HCT116 (cell line): ENCODE measurements around the gene ZNF496. TPM values are rescaled to one million over a fixed set of nuclear protein-coding genes. Genes with fewer than 3 reads are reported as not detected.

Experiments
- ATAC-seq: fragments of 200-7000 bp; cut with Tn5 transposase; 2 replicates; pipeline ENCODE4 v1.9.1; 2020; ENCODE audit warnings: mild to moderate bottlenecking, moderate library complexity
- BruUV-seq: library from RNA; stranded (reverse); fragments of 400-500 nt; replicated peaks from 2 replicates; lab custom pipeline; 2021; lab: Mats Ljungman, UMichigan
- CTCF ChIA-PET: fragments of 300-600 bp; sonication (Branson Sonifier 250); formaldehyde crosslinking; loops from one replicate; lab custom pipeline; 2021; ENCODE audit warnings: antibody characterized with exemption; lab: Charles Lee
- POLR2A ChIA-PET: fragments of 300-600, 350-600 bp; sonication (Branson Sonifier 250); formaldehyde crosslinking; loops from one replicate; lab custom pipeline; 2021; ENCODE audit warnings: antibody characterized with exemption; lab: Charles Lee
- RAD21 ChIA-PET, 2 experiments: fragments of 300-600 bp; sonication (Branson Sonifier 250); formaldehyde crosslinking; loops; one replicate each; lab custom pipeline; 2023; ENCODE audit warnings: low total read pairs in 2 of 2; ENCODE audit not compliant: uncharacterized antibody in 2 of 2, unreplicated experiment in 2 of 2, low non-redundant PET in 1 of 2; lab: Charles Lee
- DNase-seq: peaks from one replicate; pipeline ENCODE4 v3.0.0-alpha.2; 2010; ENCODE audit warnings: low read depth, low spot score
- H2AFZ ChIP-seq: fragments of 200-600 bp; shearing (Covaris generic), sonication (generic); 2 replicates; pipeline ENCODE4 v1.6.1; 2017; ENCODE audit warnings: low read depth, mixed run types, mixed read lengths, antibody characterized with exemption, low read length; ENCODE audit not compliant: poor library complexity, severe bottlenecking
- H3K27ac ChIP-seq: 2 replicates; pipeline ENCODE4 v1.5.1; 2012; ENCODE audit warnings: low read depth, low read length
- H3K27me3 ChIP-seq: fragments of 200-600 bp; sonication (generic); 2 replicates; pipeline ENCODE4 v1.6.1; 2016; ENCODE audit warnings: mixed run types, low read length, mixed read lengths; ENCODE audit not compliant: insufficient read depth
- H3K36me3 ChIP-seq, 2 experiments: fragments of 200-500 bp in 1 of 2; fragments of 200-600 bp in 1 of 2; sonication (Bioruptor generic) in 1 of 2; sonication (generic) in 1 of 2; 2 replicates each; pipeline versions ENCODE4 v1.5.1 to v1.6.1; 2014 to 2016; ENCODE audit warnings: low read length in 2 of 2, inconsistent platforms in 1 of 2, mixed read lengths in 1 of 2, mixed run types in 1 of 2; ENCODE audit not compliant: insufficient read depth in 2 of 2, control insufficient read depth in 1 of 2
- H3K4me1 ChIP-seq, 2 experiments: fragments of 200-600 bp in 1 of 2; sonication (generic) in 1 of 2; 2 replicates each; pipeline versions ENCODE4 v1.5.1 to v1.6.1; 2012 to 2017; ENCODE audit warnings: low read length in 2 of 2, inconsistent platforms in 1 of 2, mild to moderate bottlenecking in 1 of 2, mixed read lengths in 1 of 2, mixed run types in 1 of 2, moderate library complexity in 1 of 2; ENCODE audit not compliant: insufficient read depth in 2 of 2, control insufficient read depth in 1 of 2
- H3K4me2 ChIP-seq: fragments of 200-600 bp; sonication (generic); 2 replicates; pipeline ENCODE4 v1.6.1; 2017; ENCODE audit warnings: mixed run types, low read length, mixed read lengths
- H3K4me3 ChIP-seq, 2 experiments: fragments of 200-600 bp in 1 of 2; sonication (generic) in 1 of 2; replicated peaks in 1 of 2; 2 replicates each; pipeline ENCODE4 v1.5.1; 2011 to 2016; ENCODE audit warnings: low read length in 2 of 2, control low read depth in 1 of 2, low read depth in 1 of 2, mild to moderate bottlenecking in 1 of 2, mixed read lengths in 1 of 2, mixed run types in 1 of 2
- H3K79me2 ChIP-seq: fragments of 200-600 bp; sonication (generic); 2 replicates; pipeline ENCODE4 v1.6.1; 2017; ENCODE audit warnings: mild to moderate bottlenecking, mixed run types, low read length, moderate library complexity, mixed read lengths; ENCODE audit not compliant: insufficient read depth
- H3K9ac ChIP-seq: fragments of 200-600 bp; sonication (generic); 2 replicates; pipeline ENCODE4 v1.6.1; 2016; ENCODE audit warnings: low read length, mixed read lengths
- H3K9me2 ChIP-seq: fragments of 200-600 bp; sonication (generic), shearing (Covaris generic); 2 replicates; pipeline ENCODE4 v1.6.1; 2017; ENCODE audit warnings: mixed run types, mild to moderate bottlenecking, moderate library complexity; ENCODE audit not compliant: insufficient read depth
- H3K9me3 ChIP-seq, 2 experiments: fragments of 200-500 bp in 1 of 2; fragments of 200-600 bp in 1 of 2; sonication (Bioruptor generic) in 1 of 2; sonication (generic) in 1 of 2; 2 replicates each; pipeline ENCODE4 v1.6.1; 2014 to 2017; ENCODE audit warnings: low read length in 2 of 2, mixed read lengths in 2 of 2, inconsistent platforms in 1 of 2, low read depth in 1 of 2, mild to moderate bottlenecking in 1 of 2, mixed run types in 1 of 2, moderate library complexity in 1 of 2; ENCODE audit not compliant: control insufficient read depth in 1 of 2, insufficient read depth in 1 of 2
- H4K20me1 ChIP-seq: fragments of 200-600 bp; sonication (generic), shearing (Covaris generic); 2 replicates; pipeline ENCODE4 v1.6.1; 2017; ENCODE audit warnings: mixed run types, mild to moderate bottlenecking, moderate library complexity; ENCODE audit not compliant: insufficient read depth
- CBX3 ChIP-seq: IDR thresholded peaks from 2 replicates; pipeline ENCODE4 v1.6.1; 2012; ENCODE audit warnings: low read depth
- CTCF ChIP-seq, 3 experiments: fragments of 200-600 bp in 1 of 3; sonication (generic) in 1 of 3; IDR thresholded peaks in 2 of 3; conservative IDR thresholded peaks in 1 of 3; 2 replicates each; pipeline ENCODE4 v1.5.1; 2012 to 2017; ENCODE audit warnings: low read depth in 2 of 3, low read length in 2 of 3, antibody characterized with exemption in 1 of 3, borderline replicate concordance in 1 of 3, control low read depth in 1 of 3, mild to moderate bottlenecking in 1 of 3, mixed read lengths in 1 of 3, mixed run types in 1 of 3, moderate library complexity in 1 of 3; ENCODE audit not compliant: insufficient read depth in 1 of 3
- ELF1 ChIP-seq: IDR thresholded peaks from 2 replicates; pipeline ENCODE4 v1.6.1; 2012; ENCODE audit warnings: low read depth, borderline replicate concordance
- EZH2 ChIP-seq: fragments of 200-600 bp; sonication (generic); IDR thresholded peaks from 2 replicates; pipeline ENCODE4 v1.6.1; 2017; ENCODE audit warnings: antibody characterized with exemption, mixed run types
- EZH2phosphoT487 ChIP-seq: fragments of 200-600 bp; IDR thresholded peaks from 2 replicates; pipeline ENCODE4 v1.6.1; 2018; ENCODE audit warnings: antibody characterized with exemption, borderline replicate concordance
- FOSL1 ChIP-seq: IDR thresholded peaks from 2 replicates; pipeline ENCODE4 v1.6.1; 2012; ENCODE audit warnings: low read depth
- POLR2AphosphoS5 ChIP-seq: IDR thresholded peaks from 2 replicates; pipeline ENCODE4 v1.6.1; 2011; ENCODE audit warnings: mild to moderate bottlenecking, low read depth, low read length, moderate library complexity
- RAD21 ChIP-seq: IDR thresholded peaks from 2 replicates; pipeline ENCODE4 v1.6.1; 2012; ENCODE audit warnings: low read depth, mild to moderate bottlenecking
- SRF ChIP-seq: IDR thresholded peaks from 2 replicates; pipeline ENCODE4 v1.6.1; 2012; ENCODE audit warnings: low read depth
- TCF7L2 ChIP-seq: IDR thresholded peaks from 2 replicates; pipeline ENCODE4 v1.7.0; 2011; ENCODE audit warnings: borderline replicate concordance, inconsistent platforms; ENCODE audit not compliant: insufficient read depth, insufficient read length; ENCODE audit errors: extremely low read depth
- ZFX ChIP-seq: fragments of 450-650 bp; IDR thresholded peaks from 2 replicates; pipeline ENCODE4 v1.6.1; 2017
- ZNF274 ChIP-seq: fragments of 200-500 bp; sonication (Bioruptor generic); IDR thresholded peaks from 2 replicates; pipeline ENCODE4 v1.6.1; 2014; ENCODE audit warnings: mild to moderate bottlenecking, low read depth, low read length, inconsistent platforms
- intact Hi-C: fragments of 100-400 bp; cut with micrococcal nuclease; formaldehyde crosslinking; loops from 2 replicates; pipeline ENCODE4 v1.10.0; 2022
- total RNA-seq: library from RNA; stranded (reverse); gene quantifications from one replicate; pipeline ENCODE4 v1.2.1, GENCODE V29; 2021; ENCODE audit not compliant: unreplicated experiment
- TF ChIP-seq, protein P1 (sequence below): IDR thresholded peaks from 2 replicates; pipeline ENCODE4 v1.6.1; 2011; ENCODE audit warnings: mild to moderate bottlenecking, low read length, moderate library complexity; ENCODE audit not compliant: insufficient replicate concordance; ENCODE audit errors: extremely low read depth
- TF ChIP-seq, protein P2 (sequence below): IDR thresholded peaks from 2 replicates; pipeline ENCODE4 v1.6.1; 2012; ENCODE audit warnings: low read depth
- TF ChIP-seq, protein P3 (sequence below): IDR thresholded peaks from 2 replicates; pipeline ENCODE4 v1.6.1; 2012

The ZNF496 gene
- total RNA-seq, 1 experiment from 2014 or later, result 37.4 TPM

- TF ChIP-seq POLR2AphosphoS5, result no peak
- no peak for TF ChIP-seq EZH2phosphoT487
- TF ChIP-seq SRF, result no peak
- TF ChIP-seq, all 23 proteins: peak for 0
Observed at GRCh38 chr1:247350587-247350986, 18.9 kb upstream of the ZNF496 start (continued).

DNA sequence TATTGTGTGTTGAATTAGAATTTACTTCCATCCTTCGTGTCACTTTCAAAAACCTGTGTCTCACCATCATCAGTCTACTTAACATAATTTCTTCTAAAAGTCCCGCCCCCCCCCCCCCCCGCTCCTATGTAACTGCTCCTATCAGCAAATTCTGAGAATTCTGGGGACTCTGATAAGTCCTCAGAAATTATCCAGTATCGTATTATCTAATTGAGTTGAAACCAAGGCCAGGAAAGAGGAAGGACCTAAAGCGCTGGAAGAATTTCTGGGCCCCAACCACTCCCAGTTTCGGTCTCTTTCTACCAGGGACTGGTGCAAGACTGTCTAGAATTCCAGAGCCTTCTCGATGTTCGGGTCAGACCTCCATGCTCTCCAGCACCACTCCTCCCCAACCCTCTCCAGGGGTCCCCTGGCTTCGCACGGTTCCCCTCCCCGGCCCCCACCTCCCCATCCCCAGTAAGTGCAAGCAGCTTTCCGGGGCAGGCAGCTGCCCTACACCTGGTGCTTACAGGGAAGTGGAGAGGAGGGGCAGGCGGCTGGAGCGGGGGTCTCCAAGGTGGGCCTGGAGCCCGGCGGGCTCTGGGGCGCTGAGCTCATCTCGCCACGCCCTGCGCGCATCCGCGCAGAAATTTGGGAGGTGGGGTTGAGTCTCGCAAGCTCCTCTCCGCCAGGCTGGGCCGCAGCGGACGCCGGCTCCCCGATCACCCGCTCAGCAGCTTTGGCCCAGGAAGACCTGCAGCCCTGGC is 16.0 kb upstream of the ZNF496 start:
- Histone ChIP-seq H2AFZ (no peak overlapping the region), H3K27me3 (no peaks in the 10 kb centered on the region), H4K20me1 (no peaks in the 10 kb centered on the region), H3K4me3 (no peak overlapping the region), H3K9ac (no peak overlapping the region), H3K79me2 (no peaks in the 10 kb centered on the region), H3K4me1 (peaks cover 2 to 11% of the 10 kb centered on the region in 2 experiments; a peak in 3 of 4 replicates), H3K4me2 (no peak overlapping the region), H3K9me2 (no peaks in the 10 kb centered on the region), H3K36me3 (no peaks in the 10 kb centered on the region), H3K27ac (no peak overlapping the region), H3K9me3 (no peaks in the 10 kb centered on the region)
- ATAC-seq, result no peak
- intact Hi-C loops, result no loop called here
- ChIA-PET POLR2A (no interaction called here), RAD21 (no interaction called here), CTCF (no interaction called here)
- BruUV-seq, result no TSS peak
- no peak for DNase-seq
- no peak for TF ChIP-seq EZH2phosphoT487
- no peak for TF ChIP-seq FOSL1
- no peak for TF ChIP-seq EZH2
- no peak for TF ChIP-seq CBX3
- no peak for TF ChIP-seq CTCF (IDR thresholded peaks at IDR 0.05 in 2 of 3, conservative IDR thresholded peaks at IDR 0.05 in 1 of 3; ENCODE audit: borderline replicate concordance in 1 of 3, insufficient read depth in 1 of 3, low read depth in 2 of 3, low read length in 2 of 3)
- no peak for TF ChIP-seq ZNF274
- TF ChIP-seq, protein P1, sequence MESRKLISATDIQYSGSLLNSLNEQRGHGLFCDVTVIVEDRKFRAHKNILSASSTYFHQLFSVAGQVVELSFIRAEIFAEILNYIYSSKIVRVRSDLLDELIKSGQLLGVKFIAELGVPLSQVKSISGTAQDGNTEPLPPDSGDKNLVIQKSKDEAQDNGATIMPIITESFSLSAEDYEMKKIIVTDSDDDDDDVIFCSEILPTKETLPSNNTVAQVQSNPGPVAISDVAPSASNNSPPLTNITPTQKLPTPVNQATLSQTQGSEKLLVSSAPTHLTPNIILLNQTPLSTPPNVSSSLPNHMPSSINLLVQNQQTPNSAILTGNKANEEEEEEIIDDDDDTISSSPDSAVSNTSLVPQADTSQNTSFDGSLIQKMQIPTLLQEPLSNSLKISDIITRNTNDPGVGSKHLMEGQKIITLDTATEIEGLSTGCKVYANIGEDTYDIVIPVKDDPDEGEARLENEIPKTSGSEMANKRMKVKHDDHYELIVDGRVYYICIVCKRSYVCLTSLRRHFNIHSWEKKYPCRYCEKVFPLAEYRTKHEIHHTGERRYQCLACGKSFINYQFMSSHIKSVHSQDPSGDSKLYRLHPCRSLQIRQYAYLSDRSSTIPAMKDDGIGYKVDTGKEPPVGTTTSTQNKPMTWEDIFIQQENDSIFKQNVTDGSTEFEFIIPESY, result no peak
- TF ChIP-seq ELF1, result no peak
- TF ChIP-seq, protein P2, sequence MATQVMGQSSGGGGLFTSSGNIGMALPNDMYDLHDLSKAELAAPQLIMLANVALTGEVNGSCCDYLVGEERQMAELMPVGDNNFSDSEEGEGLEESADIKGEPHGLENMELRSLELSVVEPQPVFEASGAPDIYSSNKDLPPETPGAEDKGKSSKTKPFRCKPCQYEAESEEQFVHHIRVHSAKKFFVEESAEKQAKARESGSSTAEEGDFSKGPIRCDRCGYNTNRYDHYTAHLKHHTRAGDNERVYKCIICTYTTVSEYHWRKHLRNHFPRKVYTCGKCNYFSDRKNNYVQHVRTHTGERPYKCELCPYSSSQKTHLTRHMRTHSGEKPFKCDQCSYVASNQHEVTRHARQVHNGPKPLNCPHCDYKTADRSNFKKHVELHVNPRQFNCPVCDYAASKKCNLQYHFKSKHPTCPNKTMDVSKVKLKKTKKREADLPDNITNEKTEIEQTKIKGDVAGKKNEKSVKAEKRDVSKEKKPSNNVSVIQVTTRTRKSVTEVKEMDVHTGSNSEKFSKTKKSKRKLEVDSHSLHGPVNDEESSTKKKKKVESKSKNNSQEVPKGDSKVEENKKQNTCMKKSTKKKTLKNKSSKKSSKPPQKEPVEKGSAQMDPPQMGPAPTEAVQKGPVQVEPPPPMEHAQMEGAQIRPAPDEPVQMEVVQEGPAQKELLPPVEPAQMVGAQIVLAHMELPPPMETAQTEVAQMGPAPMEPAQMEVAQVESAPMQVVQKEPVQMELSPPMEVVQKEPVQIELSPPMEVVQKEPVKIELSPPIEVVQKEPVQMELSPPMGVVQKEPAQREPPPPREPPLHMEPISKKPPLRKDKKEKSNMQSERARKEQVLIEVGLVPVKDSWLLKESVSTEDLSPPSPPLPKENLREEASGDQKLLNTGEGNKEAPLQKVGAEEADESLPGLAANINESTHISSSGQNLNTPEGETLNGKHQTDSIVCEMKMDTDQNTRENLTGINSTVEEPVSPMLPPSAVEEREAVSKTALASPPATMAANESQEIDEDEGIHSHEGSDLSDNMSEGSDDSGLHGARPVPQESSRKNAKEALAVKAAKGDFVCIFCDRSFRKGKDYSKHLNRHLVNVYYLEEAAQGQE, result no peak
- TF ChIP-seq POLR2AphosphoS5, result no peak
- no peak for TF ChIP-seq RAD21
- TF ChIP-seq, protein P3, sequence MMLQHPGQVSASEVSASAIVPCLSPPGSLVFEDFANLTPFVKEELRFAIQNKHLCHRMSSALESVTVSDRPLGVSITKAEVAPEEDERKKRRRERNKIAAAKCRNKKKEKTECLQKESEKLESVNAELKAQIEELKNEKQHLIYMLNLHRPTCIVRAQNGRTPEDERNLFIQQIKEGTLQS, result no peak
- TF ChIP-seq ZFX, result no peak
- no peak for TF ChIP-seq TCF7L2
